ENCODE results near the gene ANAPC2. TPM values are rescaled to one million over a fixed set of nuclear protein-coding genes. Genes with fewer than 3 reads are reported as not detected.

The ANAPC2 gene
- total and polyA plus RNA-seq, 10 donors, result 27.8 to 93.0 (median 55.3) TPM

DNA sequence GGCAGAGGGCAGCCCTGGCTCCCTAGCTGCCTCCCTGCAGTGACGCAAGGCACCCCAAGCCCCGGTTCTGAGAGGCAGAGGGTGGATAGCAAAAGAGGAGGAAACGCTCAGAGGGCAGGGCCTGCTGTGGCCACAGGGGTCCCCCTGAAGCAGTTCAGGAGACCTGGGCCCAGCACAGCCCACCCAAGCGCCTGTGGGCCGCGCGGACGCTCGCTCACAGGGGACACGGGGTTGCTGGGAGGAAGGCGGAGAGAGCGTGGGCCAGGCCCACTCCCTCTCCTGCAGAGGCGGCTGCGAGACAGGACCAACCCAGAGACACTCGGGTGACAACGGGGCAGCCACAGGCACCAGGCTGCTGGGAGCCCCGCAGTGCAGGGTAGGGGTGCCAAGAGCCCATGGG is 8.6 kb downstream of the ANAPC2 start:
- peaks cover 0 to 19% (median under 1%) of the 10 kb centered on the region in 6 donors for H3K4me1 ChIP-seq
- no peak for TF ChIP-seq POLR2AphosphoS5 (IDR thresholded peaks at IDR 0.05)
- TF ChIP-seq POLR2A (IDR thresholded peaks at IDR 0.05), result no peak
- TF ChIP-seq, protein P1, sequence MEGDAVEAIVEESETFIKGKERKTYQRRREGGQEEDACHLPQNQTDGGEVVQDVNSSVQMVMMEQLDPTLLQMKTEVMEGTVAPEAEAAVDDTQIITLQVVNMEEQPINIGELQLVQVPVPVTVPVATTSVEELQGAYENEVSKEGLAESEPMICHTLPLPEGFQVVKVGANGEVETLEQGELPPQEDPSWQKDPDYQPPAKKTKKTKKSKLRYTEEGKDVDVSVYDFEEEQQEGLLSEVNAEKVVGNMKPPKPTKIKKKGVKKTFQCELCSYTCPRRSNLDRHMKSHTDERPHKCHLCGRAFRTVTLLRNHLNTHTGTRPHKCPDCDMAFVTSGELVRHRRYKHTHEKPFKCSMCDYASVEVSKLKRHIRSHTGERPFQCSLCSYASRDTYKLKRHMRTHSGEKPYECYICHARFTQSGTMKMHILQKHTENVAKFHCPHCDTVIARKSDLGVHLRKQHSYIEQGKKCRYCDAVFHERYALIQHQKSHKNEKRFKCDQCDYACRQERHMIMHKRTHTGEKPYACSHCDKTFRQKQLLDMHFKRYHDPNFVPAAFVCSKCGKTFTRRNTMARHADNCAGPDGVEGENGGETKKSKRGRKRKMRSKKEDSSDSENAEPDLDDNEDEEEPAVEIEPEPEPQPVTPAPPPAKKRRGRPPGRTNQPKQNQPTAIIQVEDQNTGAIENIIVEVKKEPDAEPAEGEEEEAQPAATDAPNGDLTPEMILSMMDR (IDR thresholded peaks at IDR 0.05 in 8 of 11, conservative IDR thresholded peaks at IDR 0.05 in 3 of 11), result no peak
- intact Hi-C loops (cut with DNase I; ENCODE audit: low total_unique reads), result no loop called here
- no peak overlapping the region for H3K27ac ChIP-seq
- no peak overlapping the region for H3K4me3 ChIP-seq
- 93 to 98% (median 97%) methylated on average over 13 to 17 of the region's 17 CpGs for WGBS, 5 donors
- DNase-seq, result no peak
- peaks cover 0 to 79% (median 66%) of the 10 kb centered on the region in 6 donors for H3K36me3 ChIP-seq
- peaks cover 0 to 10% (median 0%) of the 10 kb centered on the region in 7 donors for H3K27me3 ChIP-seq (replicated peaks in 1 of 7)
- H3K9me3 ChIP-seq, result no peaks in the 10 kb centered on the region

GRCh38 chr9:137178939-137179630 is 9.3 kb downstream of the ANAPC2 start:
- 88 to 96% (median 92%) methylated on average over 19 of the region's 19 CpGs for WGBS, 5 donors
- H3K4me3 ChIP-seq, result no peak overlapping the region
- no peaks in the 10 kb centered on the region for H3K9me3 ChIP-seq
- DNase-seq, result no peak
- H3K27me3 ChIP-seq (replicated peaks in 1 of 7), result peaks cover 0 to 17% (median 0%) of the 10 kb centered on the region in 7 donors
- peaks cover 0 to 72% (median 64%) of the 10 kb centered on the region in 6 donors for H3K36me3 ChIP-seq
- TF ChIP-seq, protein P1 (IDR thresholded peaks at IDR 0.05 in 8 of 11, conservative IDR thresholded peaks at IDR 0.05 in 3 of 11), result no peak
- TF ChIP-seq POLR2AphosphoS5 (IDR thresholded peaks at IDR 0.05), result no peak
- no peak for TF ChIP-seq POLR2A (IDR thresholded peaks at IDR 0.05)
- intact Hi-C loops (cut with DNase I; ENCODE audit: low total_unique reads), result no loop called here
- H3K27ac ChIP-seq, result no peak overlapping the region
- peaks cover 0 to 24% (median 1%) of the 10 kb centered on the region in 6 donors for H3K4me1 ChIP-seq

GRCh38 chr9:137178201-137178938 is 10.0 kb downstream of the ANAPC2 start:
- intact Hi-C loops (cut with DNase I; ENCODE audit: low total_unique reads), result no loop called here
- H3K27ac ChIP-seq, result no peak overlapping the region
- H3K4me1 ChIP-seq, result peaks cover 0 to 24% (median 1%) of the 10 kb centered on the region in 6 donors
- 87 to 93% (median 88%) methylated on average over 20 to 23 of the region's 23 CpGs for WGBS, 5 donors
- TF ChIP-seq, protein P1 (IDR thresholded peaks at IDR 0.05 in 8 of 11, conservative IDR thresholded peaks at IDR 0.05 in 3 of 11), result no peak
- TF ChIP-seq POLR2A (IDR thresholded peaks at IDR 0.05) (no peak), POLR2AphosphoS5 (IDR thresholded peaks at IDR 0.05) (no peak)
- H3K36me3 ChIP-seq, result peaks cover 0 to 65% (median 57%) of the 10 kb centered on the region in 6 donors
- H3K4me3 ChIP-seq, result no peak overlapping the region
- no peak for DNase-seq
- H3K9me3 ChIP-seq, result no peaks in the 10 kb centered on the region
- peaks cover 0 to 24% (median 0%) of the 10 kb centered on the region in 7 donors for H3K27me3 ChIP-seq (replicated peaks in 1 of 7)

All from spleen (tissue), 11 donors.